HL-60 (cell line): ENCODE data around the gene TRIM47.

ENCODE experiments used
- CTCF ChIP-seq: IDR thresholded peaks from one replicate; pipeline ENCODE4 v1.5.1; 2011; ENCODE audit warnings: low read length, control low read depth, inconsistent platforms; ENCODE audit not compliant: insufficient read depth
- GABPA ChIP-seq: IDR thresholded peaks from 2 replicates; pipeline ENCODE4 v1.6.1; 2012; ENCODE audit warnings: low read depth
- POLR2AphosphoS5 ChIP-seq: IDR thresholded peaks from 2 replicates; pipeline ENCODE4 v1.6.1; 2012; ENCODE audit warnings: low read depth
- SPI1 ChIP-seq: IDR thresholded peaks from 2 replicates; pipeline ENCODE4 v1.6.1; 2012; ENCODE audit warnings: low read depth, mild to moderate bottlenecking, borderline replicate concordance
- TF ChIP-seq, protein P1 (sequence below): IDR thresholded peaks from 2 replicates; pipeline ENCODE4 v1.6.1; 2012; ENCODE audit warnings: low read depth; ENCODE audit not compliant: insufficient replicate concordance

DNA sequence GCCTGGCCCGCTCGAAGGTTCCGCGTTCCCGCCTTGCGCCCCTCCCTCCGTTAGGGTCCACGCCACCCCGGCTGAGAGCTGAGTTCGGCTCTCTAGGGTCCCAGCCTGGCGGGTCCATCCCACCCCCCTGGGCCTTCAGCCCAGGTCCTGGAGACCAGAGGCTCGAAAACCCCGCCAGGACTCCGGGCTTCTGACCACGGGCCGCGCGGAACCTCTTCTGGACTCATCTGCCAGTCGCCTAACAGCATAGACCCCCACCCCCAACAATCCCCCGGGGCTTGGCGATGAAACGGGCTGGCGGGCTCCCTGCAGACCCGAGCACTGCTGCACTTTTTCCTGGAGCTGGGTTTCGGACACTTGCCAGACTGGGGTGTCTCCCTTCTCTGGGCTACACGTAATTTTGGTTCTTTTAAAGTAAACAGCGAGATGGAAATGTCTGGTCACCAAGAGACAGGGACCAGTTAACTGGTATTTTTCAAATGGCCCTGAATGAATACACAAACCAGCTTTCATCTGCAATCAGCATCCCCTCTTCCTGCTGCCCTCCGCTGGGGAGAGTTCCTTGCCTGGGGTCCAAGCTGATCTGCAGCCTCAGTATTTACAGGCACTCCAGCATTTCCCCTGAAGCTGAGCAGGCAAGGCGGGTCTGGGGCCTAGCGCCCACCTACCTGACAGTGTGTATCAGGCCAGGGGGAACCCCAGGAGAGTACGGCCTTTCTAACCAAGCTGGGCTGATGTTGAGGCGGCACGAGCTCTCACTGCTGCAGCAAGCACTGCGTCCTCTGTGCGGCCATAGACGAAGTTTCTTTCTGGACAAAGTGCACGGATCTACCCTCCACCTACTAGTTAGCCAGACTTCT is 19.0 kb upstream of the TRIM47 start:
- TF ChIP-seq CTCF, result no peak
- TF ChIP-seq, protein P1, sequence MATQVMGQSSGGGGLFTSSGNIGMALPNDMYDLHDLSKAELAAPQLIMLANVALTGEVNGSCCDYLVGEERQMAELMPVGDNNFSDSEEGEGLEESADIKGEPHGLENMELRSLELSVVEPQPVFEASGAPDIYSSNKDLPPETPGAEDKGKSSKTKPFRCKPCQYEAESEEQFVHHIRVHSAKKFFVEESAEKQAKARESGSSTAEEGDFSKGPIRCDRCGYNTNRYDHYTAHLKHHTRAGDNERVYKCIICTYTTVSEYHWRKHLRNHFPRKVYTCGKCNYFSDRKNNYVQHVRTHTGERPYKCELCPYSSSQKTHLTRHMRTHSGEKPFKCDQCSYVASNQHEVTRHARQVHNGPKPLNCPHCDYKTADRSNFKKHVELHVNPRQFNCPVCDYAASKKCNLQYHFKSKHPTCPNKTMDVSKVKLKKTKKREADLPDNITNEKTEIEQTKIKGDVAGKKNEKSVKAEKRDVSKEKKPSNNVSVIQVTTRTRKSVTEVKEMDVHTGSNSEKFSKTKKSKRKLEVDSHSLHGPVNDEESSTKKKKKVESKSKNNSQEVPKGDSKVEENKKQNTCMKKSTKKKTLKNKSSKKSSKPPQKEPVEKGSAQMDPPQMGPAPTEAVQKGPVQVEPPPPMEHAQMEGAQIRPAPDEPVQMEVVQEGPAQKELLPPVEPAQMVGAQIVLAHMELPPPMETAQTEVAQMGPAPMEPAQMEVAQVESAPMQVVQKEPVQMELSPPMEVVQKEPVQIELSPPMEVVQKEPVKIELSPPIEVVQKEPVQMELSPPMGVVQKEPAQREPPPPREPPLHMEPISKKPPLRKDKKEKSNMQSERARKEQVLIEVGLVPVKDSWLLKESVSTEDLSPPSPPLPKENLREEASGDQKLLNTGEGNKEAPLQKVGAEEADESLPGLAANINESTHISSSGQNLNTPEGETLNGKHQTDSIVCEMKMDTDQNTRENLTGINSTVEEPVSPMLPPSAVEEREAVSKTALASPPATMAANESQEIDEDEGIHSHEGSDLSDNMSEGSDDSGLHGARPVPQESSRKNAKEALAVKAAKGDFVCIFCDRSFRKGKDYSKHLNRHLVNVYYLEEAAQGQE, result no peak
- TF ChIP-seq POLR2AphosphoS5, result no peak
- peak; percentile 30; the same call in 1 of the 2 replicates for TF ChIP-seq SPI1
- TF ChIP-seq GABPA, result no peak
